Measurements from ENCODE around the gene KPNA6.

The KPNA6 gene

GRCh38 chr1:32091591-32091990, 16.3 kb upstream of the KPNA6 start:
- no peak overlapping the region for H2AFZ ChIP-seq (ENCODE audit: low read length)
- no peak overlapping the region for H3K27ac ChIP-seq (ENCODE audit: low read length)
- no peak overlapping the region for H3K9ac ChIP-seq (ENCODE audit: low read length)
- TF ChIP-seq EZH2phosphoT487 (IDR thresholded peaks at IDR 0.05; ENCODE audit: low read length) (no peak), CTCF (IDR thresholded peaks at IDR 0.05; ENCODE audit: low read length) (no peak), EZH2 (optimal IDR thresholded peaks at IDR 0.05; ENCODE audit: low read depth, low read length) (no peak)
- no peaks in the 10 kb centered on the region for H3K27me3 ChIP-seq (replicated peaks; ENCODE audit: insufficient read depth, low read length)
- H3K4me3 ChIP-seq (ENCODE audit: low read length): no peak overlapping the region
- H3K9me3 ChIP-seq (replicated peaks; ENCODE audit: insufficient read depth, low read length): no peaks in the 10 kb centered on the region
- no peak overlapping the region for H3K4me2 ChIP-seq (ENCODE audit: low read depth, low read length)
- no peaks in the 10 kb centered on the region for H3K79me2 ChIP-seq (ENCODE audit: low read length)
- no peaks in the 10 kb centered on the region for H4K20me1 ChIP-seq (ENCODE audit: insufficient read depth, low read length)
- no peak for DNase-seq
- no peaks in the 10 kb centered on the region for H3K4me1 ChIP-seq (ENCODE audit: low read length)
- no peaks in the 10 kb centered on the region for H3K36me3 ChIP-seq (replicated peaks; ENCODE audit: insufficient read depth, low read length)
- H3F3A ChIP-seq (ENCODE audit: insufficient read depth, low read length): no peaks in the 10 kb centered on the region
- no peaks in the 10 kb centered on the region for H3K9me2 ChIP-seq (replicated peaks; ENCODE audit: insufficient read depth, low read length)

GRCh38 chr1:32094746-32095521, 12.9 kb upstream of the KPNA6 start:
- Histone ChIP-seq H3K4me1 (ENCODE audit: low read length) (no peaks in the 10 kb centered on the region), H3K4me3 (ENCODE audit: low read length) (no peak overlapping the region), H3K36me3 (replicated peaks; ENCODE audit: insufficient read depth, low read length) (no peaks in the 10 kb centered on the region; the same call in 1 of the 2 replicates), H3K9ac (ENCODE audit: low read length) (no peak overlapping the region), H3K27ac (ENCODE audit: low read length) (no peak overlapping the region), H3K79me2 (ENCODE audit: low read length) (no peaks in the 10 kb centered on the region), H3F3A (ENCODE audit: insufficient read depth, low read length) (no peaks in the 10 kb centered on the region), H3K4me2 (ENCODE audit: low read depth, low read length) (no peak overlapping the region), H3K9me2 (replicated peaks; ENCODE audit: insufficient read depth, low read length) (no peaks in the 10 kb centered on the region), H3K9me3 (replicated peaks; ENCODE audit: insufficient read depth, low read length) (no peaks in the 10 kb centered on the region), H4K20me1 (ENCODE audit: insufficient read depth, low read length) (no peaks in the 10 kb centered on the region), H2AFZ (ENCODE audit: low read length) (no peak overlapping the region), H3K27me3 (replicated peaks; ENCODE audit: insufficient read depth, low read length) (no peaks in the 10 kb centered on the region)
- no peak for TF ChIP-seq CTCF (IDR thresholded peaks at IDR 0.05; ENCODE audit: low read length)
- no peak for TF ChIP-seq EZH2phosphoT487 (IDR thresholded peaks at IDR 0.05; ENCODE audit: low read length)
- no peak for TF ChIP-seq EZH2 (optimal IDR thresholded peaks at IDR 0.05; ENCODE audit: low read depth, low read length)
- DNase-seq: no peak

GRCh38 chr1:32099426-32099825, 8.4 kb upstream of the KPNA6 start:
- H3K36me3 ChIP-seq (replicated peaks; ENCODE audit: insufficient read depth, low read length): no peaks in the 10 kb centered on the region; the same call in 1 of the 2 replicates
- H3K27me3 ChIP-seq (replicated peaks; ENCODE audit: insufficient read depth, low read length): no peaks in the 10 kb centered on the region
- no peak overlapping the region for H3K4me3 ChIP-seq (ENCODE audit: low read length)
- no peaks in the 10 kb centered on the region for H3K79me2 ChIP-seq (ENCODE audit: low read length)
- H3F3A ChIP-seq (ENCODE audit: insufficient read depth, low read length): no peaks in the 10 kb centered on the region
- H3K9ac ChIP-seq (ENCODE audit: low read length): no peak overlapping the region
- H3K27ac ChIP-seq (ENCODE audit: low read length): no peak overlapping the region
- no peaks in the 10 kb centered on the region for H3K9me2 ChIP-seq (replicated peaks; ENCODE audit: insufficient read depth, low read length)
- no peak for DNase-seq
- no peaks in the 10 kb centered on the region for H3K9me3 ChIP-seq (replicated peaks; ENCODE audit: insufficient read depth, low read length)
- H2AFZ ChIP-seq (ENCODE audit: low read length): no peak overlapping the region
- no peaks in the 10 kb centered on the region for H4K20me1 ChIP-seq (ENCODE audit: insufficient read depth, low read length)
- no peak overlapping the region for H3K4me2 ChIP-seq (ENCODE audit: low read depth, low read length)
- no peaks in the 10 kb centered on the region for H3K4me1 ChIP-seq (ENCODE audit: low read length)
- TF ChIP-seq EZH2phosphoT487 (IDR thresholded peaks at IDR 0.05; ENCODE audit: low read length) (no peak), CTCF (IDR thresholded peaks at IDR 0.05; ENCODE audit: low read length) (no peak), EZH2 (optimal IDR thresholded peaks at IDR 0.05; ENCODE audit: low read depth, low read length) (no peak)
